Transverse colon (tissue), 4 donors: ENCODE measurements around the gene HPS6. TPM values are rescaled to one million over a fixed set of nuclear protein-coding genes. Genes with fewer than 3 reads are reported as not detected.
A peak's percentile ranks its signal among the peaks of the same experiment; 100 is the strongest.

ENCODE experiments used
- DNase-seq: peaks from one replicate; pipeline ENCODE4 v3.0.0-alpha.2; 2019
- H3K27ac ChIP-seq, 4 donors: fragments of 200-600 bp; sonication (generic); 2 replicates each; pipeline ENCODE4 v1.5.1; 2016 to 2018; ENCODE audit warnings: inconsistent platforms in 4 of 4
- H3K27me3 ChIP-seq: fragments of 200-600 bp; sonication (generic); 2 replicates; pipeline ENCODE4 v1.5.1; 2017; ENCODE audit warnings: inconsistent platforms
- H3K36me3 ChIP-seq, 4 donors: fragments of 200-600 bp; sonication (generic); 2 replicates each; pipeline ENCODE4 v1.5.1; 2017 to 2019; ENCODE audit warnings: inconsistent platforms in 4 of 4
- H3K4me1 ChIP-seq, 4 donors: fragments of 200-600 bp; sonication (generic); 2 replicates each; pipeline ENCODE4 v1.5.1; 2017 to 2020; ENCODE audit warnings: inconsistent platforms in 4 of 4
- H3K4me3 ChIP-seq, 4 donors: fragments of 200-600 bp; sonication (generic); 1 replicate in 1 of 4; 2 replicates in 3 of 4; pipeline versions ENCODE4 v1.5.1 to v1.6.1; 2017 to 2019; ENCODE audit warnings: inconsistent platforms in 4 of 4
- H3K9me3 ChIP-seq, 2 donors: fragments of 200-600 bp; sonication (generic); 2 replicates each; pipeline ENCODE4 v1.5.1; 2017 to 2019; ENCODE audit warnings: inconsistent platforms in 2 of 2
- CTCF ChIP-seq, 5 experiments: fragments of 200-600 bp in 3 of 5; fragments of 450-650 bp in 2 of 5; sonication (generic) in 3 of 5; IDR thresholded peaks; 1 replicate in 2 of 5; 2 replicates in 3 of 5; pipeline ENCODE4 v1.5.1; 2016 to 2017; ENCODE audit warnings: antibody characterized with exemption in 5 of 5, inconsistent platforms in 3 of 5, mild to moderate bottlenecking in 2 of 5, moderate library complexity in 1 of 5
- EP300 ChIP-seq: sonication (generic); formaldehyde crosslinking; IDR thresholded peaks from one replicate; pipeline ENCODE4 v1.6.1; 2017; ENCODE audit warnings: antibody characterized with exemption, low read depth
- POLR2A ChIP-seq: fragments of 450-650 bp; IDR thresholded peaks from one replicate; pipeline ENCODE4 v1.6.1; 2016; ENCODE audit warnings: antibody characterized with exemption, mild to moderate bottlenecking, moderate library complexity
- POLR2AphosphoS5 ChIP-seq, 3 donors: sonication (generic); formaldehyde crosslinking; IDR thresholded peaks; one replicate each; pipeline ENCODE4 v1.6.1; 2016; ENCODE audit warnings: antibody characterized with exemption in 3 of 3
- WGBS, 2 donors: methylation state at CpG; one replicate each; pipeline ENCODE4 v1.1.5; 2018; ENCODE audit warnings: low coverage in 1 of 2; 5-methylcytosine and 5-hydroxymethylcytosine counted together
- in situ Hi-C, 4 donors: fragments of 200-750 bp; cut with MboI; loops; one replicate each; pipeline versions ENCODE4 v1.15.0 to v1.15.1; 2017; ENCODE audit warnings: low sequenced_read_pairs in 3 of 4, low pct_ligation_motif_present in 1 of 4, low pct_unique_long_range_greater_than_20kb in 1 of 4
- intact Hi-C: fragments of 100-400 bp; cut with DNase I; formaldehyde crosslinking; loops from one replicate; pipeline ENCODE4 v1.15.1; 2023; ENCODE audit warnings: low total_unique reads
- total RNA-seq, 4 donors: library from RNA; depleted of rRNA; stranded (reverse); fragments of >200 nt; gene quantifications; one replicate each; pipeline ENCODE4 v1.1.0, GENCODE V29; 2016

Gene HPS6
- total RNA-seq, 4 donors from 2014 or later = 17.1 to 30.9 (median 23.8) TPM

DNA sequence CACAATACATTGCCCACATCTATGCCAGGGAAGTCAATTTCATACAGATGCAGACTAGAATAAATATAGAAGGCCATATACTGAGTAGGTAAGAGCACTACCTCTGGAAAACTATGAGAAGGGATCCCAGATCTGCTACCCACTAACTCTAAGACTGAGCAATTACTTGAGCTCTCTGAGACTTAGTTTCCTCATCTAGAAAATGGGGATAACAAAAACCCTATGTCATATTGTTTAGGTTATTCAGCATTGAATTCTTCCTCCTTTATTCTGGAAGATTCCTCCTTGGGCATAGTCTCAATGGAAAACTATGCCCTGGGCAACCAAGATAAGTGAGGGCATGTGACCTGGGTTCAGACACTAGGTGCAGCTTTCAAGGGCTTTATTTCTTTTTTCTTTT is 5.2 kb upstream of the HPS6 start:
- Histone ChIP-seq H3K27ac (no peak overlapping the region), H3K4me3 (no peak overlapping the region), H3K4me1 (peaks cover under 1 to 11% (median 2%) of the 10 kb centered on the region in 4 donors), H3K27me3 (no peaks in the 10 kb centered on the region), H3K9me3 (no peaks in the 10 kb centered on the region), H3K36me3 (no peaks in the 10 kb centered on the region)
- intact Hi-C loops = no loop called here
- in situ Hi-C loops = no loop called here
- TF ChIP-seq CTCF (IDR thresholded peaks at IDR 0.05) (no peak), POLR2AphosphoS5 (IDR thresholded peaks at IDR 0.05) (no peak), POLR2A (no peak), EP300 (no peak)
- DNase-seq = no peak

- TF ChIP-seq CTCF (IDR thresholded peaks at IDR 0.05) = no peak
- TF ChIP-seq POLR2AphosphoS5 (IDR thresholded peaks at IDR 0.05) = no peak
- TF ChIP-seq POLR2A = no peak
- TF ChIP-seq EP300 = no peak
- intact Hi-C loops = no loop called here
- no peaks in the 10 kb centered on the region for H3K27me3 ChIP-seq
- H3K36me3 ChIP-seq = no peaks in the 10 kb centered on the region
- H3K9me3 ChIP-seq = no peaks in the 10 kb centered on the region
- no peak for DNase-seq
- H3K27ac ChIP-seq = peak overlapping the region; percentile 96 to 98 (median 96)
- WGBS, 2 donors = 76 to 100% methylated on average over 1 to 2 of the region's 2 CpGs
- H3K4me3 ChIP-seq = peak overlapping the region in 3 of 4 donors; percentile 86 to 99 (median 92)
- peaks cover 15 to 35% (median 19%) of the 10 kb centered on the region in 4 donors for H3K4me1 ChIP-seq
- in situ Hi-C loops = no loop called here
Observed at GRCh38 chr10:102064503-102064867, 664 bp upstream of the HPS6 start.

GRCh38 chr10:102065561-102066398 is 631 bp downstream of the HPS6 start:
- peak overlapping the region; percentile 86 to 99 (median 90) for H3K4me3 ChIP-seq
- 6% methylated on average over 43 of the region's 63 CpGs; no CpG with 5 or more reads in 1 of the 2 donors for WGBS, 2 donors
- TF ChIP-seq CTCF (IDR thresholded peaks at IDR 0.05) (peak in 1 of 5 experiments; percentile 2), EP300 (no peak), POLR2A (peak; percentile 7), POLR2AphosphoS5 (IDR thresholded peaks at IDR 0.05) (no peak)
- H3K36me3 ChIP-seq = no peaks in the 10 kb centered on the region
- DNase-seq = peak; percentile 35
- intact Hi-C loops (no loop called here), in situ Hi-C loops (no loop called here)
- H3K9me3 ChIP-seq = no peaks in the 10 kb centered on the region
- no peaks in the 10 kb centered on the region for H3K27me3 ChIP-seq
- H3K4me1 ChIP-seq = peaks cover 15 to 35% (median 19%) of the 10 kb centered on the region in 4 donors
- H3K27ac ChIP-seq = peak overlapping the region; percentile 96 to 98 (median 96)

DNA sequence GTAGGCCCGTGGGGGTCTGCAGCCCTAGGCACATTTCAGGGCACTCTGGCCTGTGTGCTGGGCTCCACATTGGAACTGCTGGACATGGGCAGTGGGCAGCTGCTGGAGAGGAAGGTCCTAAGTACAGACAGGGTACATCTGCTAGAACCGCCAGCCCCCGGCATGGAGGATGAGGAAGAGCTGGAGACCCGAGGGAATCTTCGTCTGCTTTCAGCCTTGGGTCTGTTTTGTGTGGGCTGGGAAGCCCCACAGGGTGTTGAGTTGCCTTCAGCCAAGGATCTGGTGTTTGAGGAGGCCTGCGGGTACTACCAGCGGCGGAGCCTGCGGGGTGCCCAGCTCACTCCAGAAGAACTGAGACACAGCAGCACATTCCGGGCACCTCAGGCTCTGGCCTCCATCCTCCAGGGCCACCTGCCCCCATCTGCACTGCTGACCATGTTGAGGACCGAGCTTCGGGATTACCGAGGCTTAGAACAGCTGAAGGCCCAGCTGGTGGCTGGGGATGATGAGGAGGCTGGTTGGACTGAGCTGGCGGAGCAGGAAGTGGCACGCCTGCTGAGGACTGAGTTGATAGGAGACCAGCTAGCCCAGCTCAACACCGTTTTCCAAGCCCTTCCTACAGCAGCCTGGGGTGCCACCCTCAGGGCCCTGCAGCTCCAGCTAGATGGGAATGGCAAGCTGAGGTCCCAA is 1.4 kb downstream of the HPS6 start:
- in situ Hi-C loops (no loop called here), intact Hi-C loops (no loop called here)
- H3K9me3 ChIP-seq = no peaks in the 10 kb centered on the region
- no peaks in the 10 kb centered on the region for H3K36me3 ChIP-seq
- peaks cover 15 to 35% (median 19%) of the 10 kb centered on the region in 4 donors for H3K4me1 ChIP-seq
- TF ChIP-seq POLR2A (no peak), POLR2AphosphoS5 (IDR thresholded peaks at IDR 0.05) (no peak), CTCF (IDR thresholded peaks at IDR 0.05) (no peak), EP300 (no peak)
- H3K4me3 ChIP-seq = peak overlapping the region; percentile 86 to 99 (median 90)
- 72% methylated on average over 15 of the region's 16 CpGs; no CpG with 5 or more reads in 1 of the 2 donors for WGBS, 2 donors
- DNase-seq = peak; percentile 18
- peak overlapping the region; percentile 96 to 98 (median 96) for H3K27ac ChIP-seq
- H3K27me3 ChIP-seq = no peaks in the 10 kb centered on the region
